GM18868 (cell line): Measurements from ENCODE around the gene ZNF816.
"Not testable (repeated sequence)": the region's sequence is repeated elsewhere in the genome, so short reads cannot be mapped to it uniquely, and the experiment has no call there.

ENCODE experiments used
- ATAC-seq: cut with Tn5 transposase; IDR thresholded peaks from one replicate; pipeline ENCODE4 v1.9.1; 2021; ENCODE audit warnings: mild to moderate bottlenecking, moderate library complexity; ENCODE audit not compliant: unreplicated experiment

Gene ZNF816

DNA sequence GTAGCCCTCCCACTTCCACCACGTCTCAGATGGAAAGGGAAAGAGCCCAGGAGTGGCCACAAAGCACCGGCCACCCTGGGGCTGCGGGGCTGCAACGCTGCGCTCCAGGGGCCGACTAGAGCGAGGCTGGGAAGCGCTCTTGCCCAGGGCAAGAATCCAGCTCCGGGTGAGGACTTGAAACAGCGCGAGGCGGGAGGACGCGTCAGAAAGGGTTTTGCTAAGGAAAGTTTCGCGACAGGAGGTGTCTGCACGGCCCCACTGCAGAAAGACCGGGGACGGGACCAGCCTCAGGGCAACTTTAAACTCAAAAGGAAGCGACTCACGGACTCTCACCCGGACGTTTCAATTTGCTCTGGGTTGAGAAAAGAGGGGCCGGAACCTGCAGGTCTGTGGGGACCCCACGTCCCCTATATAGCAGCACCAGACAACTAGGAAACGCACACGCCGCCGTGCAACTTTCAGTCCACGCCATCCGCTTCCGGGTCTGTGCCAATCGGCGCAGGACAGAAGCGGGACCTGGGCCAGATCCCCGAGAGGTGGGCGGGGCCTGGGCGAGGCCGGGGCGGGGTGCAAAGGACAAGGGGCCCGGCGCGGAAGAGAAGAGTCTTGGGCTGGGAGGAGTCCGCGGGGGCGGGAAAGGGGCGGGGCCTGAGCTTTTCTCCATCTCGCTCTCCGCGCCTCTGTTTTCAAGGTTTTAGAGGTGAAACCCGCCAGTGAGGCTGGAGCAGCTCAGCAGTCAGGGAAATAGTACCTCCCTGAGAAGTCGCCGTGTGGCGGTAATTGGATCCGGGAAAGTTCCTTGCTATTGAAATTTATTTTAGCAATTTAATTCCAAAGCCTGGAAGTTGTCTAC, at the start of gene ZNF816:
Gene ZNF816 (minus strand): TSS at position 488 of the 853 bp plus-strand sequence. CDS start 6,792 bp downstream, outside the sequence.
- peak; percentile 96 for ATAC-seq

DNA sequence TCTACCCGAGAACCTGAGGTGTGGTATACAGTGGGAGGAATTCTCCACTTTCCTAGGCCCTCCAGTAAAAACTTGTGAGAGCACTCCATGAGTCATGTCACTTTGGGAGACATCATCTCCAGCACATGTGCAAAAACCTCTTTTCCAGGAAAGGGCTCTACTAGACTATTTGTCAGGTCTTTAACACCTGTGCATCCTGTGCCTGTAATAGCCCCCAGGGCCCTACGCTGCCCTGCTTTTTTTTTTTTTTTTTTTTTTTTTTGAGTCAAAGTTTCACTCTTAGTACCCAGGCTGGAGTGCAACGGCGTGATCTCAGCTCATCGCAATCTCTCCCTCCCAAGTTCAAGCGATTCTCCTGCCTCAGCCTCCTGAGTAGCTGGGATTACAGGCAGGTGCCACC, 49.3 kb upstream of the ZNF816 start:
- ATAC-seq: no peak

DNA sequence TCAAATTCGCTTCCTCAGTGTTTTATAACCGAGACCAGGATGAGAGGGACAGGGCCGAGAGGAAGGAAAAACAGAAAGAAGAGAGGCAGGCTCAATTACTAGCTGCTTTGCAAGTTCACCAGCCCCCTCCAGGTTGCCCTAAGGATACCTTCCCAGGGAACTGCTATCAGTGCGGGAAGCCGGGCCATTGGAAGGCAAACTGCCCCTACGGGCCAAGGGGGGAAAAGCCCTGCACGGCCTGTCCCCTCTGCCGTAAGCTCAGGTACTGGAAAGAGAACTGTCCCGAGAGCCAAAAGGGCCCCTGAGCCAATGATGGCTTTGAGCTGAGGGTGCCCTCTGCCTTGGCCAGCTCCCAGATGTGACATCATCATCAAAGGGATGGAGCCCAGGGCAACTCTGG, 47.8 kb upstream of the ZNF816 start:
- no peak for ATAC-seq

DNA sequence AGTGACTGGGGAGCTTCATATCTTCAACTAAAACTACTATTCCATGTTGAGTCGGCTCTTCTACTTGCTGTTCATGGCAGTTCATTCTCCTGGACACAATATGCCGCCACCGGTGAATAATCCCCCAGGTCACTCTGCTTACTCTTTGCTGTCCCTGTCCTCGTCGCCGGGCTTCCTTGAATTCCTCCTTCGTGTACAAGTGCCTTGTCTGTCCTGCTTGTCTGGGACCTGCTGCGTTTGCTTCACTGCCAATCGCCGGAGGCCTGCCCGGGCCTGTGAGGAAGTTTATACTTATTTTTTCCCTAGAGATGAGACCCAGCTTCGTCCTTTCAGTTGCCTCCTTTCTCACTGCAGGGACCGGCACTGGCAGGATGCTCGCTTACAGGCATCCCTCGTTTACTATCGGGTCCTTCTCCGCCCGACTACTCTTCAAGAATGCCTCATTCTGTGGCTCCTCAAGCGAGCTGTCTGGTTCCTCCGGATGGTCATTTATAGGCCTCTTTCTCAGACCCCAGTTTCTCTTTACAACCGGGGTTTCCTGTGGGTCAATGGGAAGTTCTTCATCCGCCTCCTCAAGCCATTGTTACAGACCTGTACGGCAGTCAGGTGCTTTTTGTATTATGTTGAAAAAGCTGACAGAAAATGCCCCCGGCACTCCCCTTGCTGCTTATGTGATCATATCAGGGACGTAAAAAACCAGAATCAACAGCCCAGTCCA, 45.5 kb upstream of the ZNF816 start:
- ATAC-seq: no peak

DNA sequence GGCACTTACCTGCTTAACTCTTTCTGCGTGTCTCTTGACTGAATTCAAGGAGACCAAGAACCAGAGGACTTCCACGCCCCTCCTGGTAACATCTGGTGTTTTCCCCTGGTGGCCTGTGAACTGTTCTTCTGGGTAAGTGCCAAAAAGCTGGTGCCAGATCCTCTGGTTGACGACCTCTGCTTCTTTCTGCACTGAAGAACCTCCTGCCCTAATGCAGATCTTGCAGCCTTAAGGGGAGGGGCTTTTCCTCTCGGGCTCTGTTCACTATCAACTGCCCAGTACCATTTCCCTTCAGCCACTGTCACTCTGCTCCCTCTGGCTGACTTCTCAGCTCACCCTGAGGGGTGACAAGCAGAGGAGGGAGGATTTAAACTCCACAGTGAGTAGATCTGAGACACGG, 44.9 kb upstream of the ZNF816 start:
- no peak for ATAC-seq

DNA sequence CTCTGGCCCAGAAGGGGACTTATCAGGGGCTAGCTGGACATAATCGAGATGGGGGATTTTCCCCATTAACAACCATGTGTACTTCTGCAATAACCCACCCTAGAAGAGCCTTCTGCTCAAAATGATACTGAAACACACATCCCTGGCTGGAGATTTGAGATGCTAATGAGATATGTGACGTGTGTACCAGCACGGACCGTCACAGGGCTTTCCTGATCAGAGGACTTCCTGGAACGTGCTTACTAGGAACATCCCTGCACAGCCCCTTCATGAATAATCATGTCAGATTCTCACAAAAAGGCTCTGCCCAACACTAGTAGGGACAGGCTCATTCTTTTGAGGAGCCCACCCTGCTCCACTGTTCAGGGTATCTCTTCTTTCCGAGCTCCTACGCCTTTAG, 44.5 kb upstream of the ZNF816 start:
- no peak for ATAC-seq

DNA sequence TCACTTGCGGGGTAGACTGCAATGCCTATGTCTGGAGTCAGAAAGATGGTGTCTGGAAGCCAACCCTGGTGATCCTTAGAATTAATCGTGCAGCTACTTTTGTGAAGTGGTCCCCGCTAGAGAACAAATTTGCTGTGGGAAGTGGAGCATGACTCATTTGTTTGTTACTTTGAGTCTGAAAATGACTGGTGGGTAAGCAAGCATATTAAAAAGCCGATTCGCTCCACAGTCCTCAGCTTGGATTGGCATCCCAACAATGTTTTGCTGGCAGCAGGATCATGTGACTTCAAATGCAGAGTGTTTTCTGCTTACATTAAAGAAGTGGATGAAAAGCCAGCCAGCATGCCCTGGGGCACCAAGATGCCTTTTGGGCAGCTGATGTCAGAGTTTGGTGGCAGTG, 41.6 kb upstream of the ZNF816 start:
- ATAC-seq: no peak

DNA sequence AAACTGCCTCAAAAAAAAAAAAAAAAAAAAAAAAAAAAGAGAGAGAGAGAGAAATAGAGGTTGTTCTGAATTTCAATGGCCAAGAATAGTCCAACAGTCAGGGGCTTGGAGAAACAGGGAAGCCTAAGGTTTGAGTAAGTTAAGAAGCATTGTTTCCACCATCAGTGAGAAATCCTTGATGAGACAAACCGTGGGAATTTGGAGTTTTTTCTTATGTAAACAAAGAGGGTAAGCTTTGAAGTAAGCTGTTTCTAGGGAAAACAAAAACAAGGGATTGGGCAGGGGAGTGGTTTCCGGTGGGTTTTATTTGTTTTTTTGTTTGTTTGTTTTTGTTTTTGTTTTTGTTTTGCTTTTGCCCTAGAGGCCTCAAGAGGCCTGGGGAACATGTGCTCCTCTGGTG, 39.8 kb upstream of the ZNF816 start:
- ATAC-seq: no peak

DNA sequence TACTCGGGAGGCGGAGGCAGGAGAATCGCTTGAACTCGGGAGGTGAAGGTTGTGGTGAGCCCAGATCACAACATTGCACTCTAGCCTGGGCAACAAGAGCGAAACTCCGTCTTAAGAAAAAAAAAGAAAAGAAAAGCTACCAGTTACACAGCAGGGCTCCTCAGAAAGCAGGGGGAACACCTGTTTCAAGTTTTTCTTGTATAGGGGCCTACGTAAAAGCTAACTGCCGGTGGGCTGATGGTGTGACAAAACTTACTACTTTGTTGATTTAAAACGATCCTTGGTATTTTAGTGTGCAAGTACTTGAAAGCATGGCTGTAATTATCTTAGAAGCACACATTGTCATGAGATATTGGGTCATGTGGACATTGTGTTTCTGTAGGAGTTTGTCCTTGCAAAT, 35.3 kb upstream of the ZNF816 start:
- no peak for ATAC-seq

DNA sequence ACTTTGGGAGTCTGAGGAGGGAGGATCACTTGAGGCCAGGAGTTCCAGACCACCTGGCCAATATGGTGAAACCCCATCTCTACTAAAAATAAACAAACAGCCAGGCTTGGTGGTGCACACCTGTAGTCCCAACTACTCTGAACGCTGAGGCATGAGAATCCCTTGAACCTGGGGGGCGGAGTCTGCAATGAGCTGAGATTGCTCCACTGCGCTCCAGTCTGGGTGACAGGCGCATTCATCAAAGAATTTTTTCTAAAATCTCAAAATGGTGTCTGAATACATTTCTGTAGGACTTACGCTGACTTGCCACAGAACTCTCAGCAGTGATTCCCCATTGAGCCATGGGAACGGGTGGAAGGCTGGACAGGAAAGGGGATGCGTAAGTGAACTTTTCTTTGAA, 33.0 kb upstream of the ZNF816 start:
- ATAC-seq: no peak

DNA sequence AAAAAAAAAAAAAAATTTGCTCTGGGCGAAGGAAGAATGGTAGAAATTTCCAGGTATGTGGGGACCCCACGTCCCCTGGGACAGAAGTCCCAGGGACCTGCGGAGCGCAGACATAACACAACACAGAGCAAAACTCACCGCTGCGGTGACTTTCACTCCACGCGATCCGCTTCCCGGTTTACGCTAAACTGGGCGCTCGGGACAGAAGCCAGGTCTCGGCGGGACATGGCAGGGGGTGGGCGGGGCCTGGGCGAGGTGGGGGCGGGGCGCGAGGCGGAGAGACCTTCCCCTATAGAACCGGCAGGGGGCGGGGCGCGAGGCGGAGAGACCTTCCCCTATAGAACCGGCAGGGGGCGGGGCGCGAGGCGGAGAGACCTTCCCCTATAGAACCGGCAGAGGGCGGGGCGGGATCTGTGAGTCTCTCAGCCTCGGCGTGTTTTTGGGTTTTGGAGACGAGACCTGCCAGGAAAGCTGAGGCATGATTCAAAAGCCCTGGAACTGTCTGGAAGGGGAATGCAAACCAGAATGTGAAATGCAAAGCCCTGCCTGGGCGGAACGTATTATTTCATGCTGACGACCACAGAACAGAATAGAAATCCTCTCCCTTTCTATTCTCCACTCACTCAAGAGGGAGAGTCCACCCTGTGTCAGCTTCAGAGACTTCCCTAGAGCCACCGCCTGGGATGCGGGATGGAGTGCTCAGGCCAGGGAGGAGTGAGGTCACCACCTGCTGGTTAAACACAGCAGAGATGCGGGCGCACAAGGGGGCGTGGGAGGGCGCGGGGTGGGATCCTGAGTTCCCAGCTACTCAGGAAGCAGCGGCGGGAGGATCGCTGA, 30.9 kb upstream of the ZNF816 start:
- ATAC-seq: no peak

DNA sequence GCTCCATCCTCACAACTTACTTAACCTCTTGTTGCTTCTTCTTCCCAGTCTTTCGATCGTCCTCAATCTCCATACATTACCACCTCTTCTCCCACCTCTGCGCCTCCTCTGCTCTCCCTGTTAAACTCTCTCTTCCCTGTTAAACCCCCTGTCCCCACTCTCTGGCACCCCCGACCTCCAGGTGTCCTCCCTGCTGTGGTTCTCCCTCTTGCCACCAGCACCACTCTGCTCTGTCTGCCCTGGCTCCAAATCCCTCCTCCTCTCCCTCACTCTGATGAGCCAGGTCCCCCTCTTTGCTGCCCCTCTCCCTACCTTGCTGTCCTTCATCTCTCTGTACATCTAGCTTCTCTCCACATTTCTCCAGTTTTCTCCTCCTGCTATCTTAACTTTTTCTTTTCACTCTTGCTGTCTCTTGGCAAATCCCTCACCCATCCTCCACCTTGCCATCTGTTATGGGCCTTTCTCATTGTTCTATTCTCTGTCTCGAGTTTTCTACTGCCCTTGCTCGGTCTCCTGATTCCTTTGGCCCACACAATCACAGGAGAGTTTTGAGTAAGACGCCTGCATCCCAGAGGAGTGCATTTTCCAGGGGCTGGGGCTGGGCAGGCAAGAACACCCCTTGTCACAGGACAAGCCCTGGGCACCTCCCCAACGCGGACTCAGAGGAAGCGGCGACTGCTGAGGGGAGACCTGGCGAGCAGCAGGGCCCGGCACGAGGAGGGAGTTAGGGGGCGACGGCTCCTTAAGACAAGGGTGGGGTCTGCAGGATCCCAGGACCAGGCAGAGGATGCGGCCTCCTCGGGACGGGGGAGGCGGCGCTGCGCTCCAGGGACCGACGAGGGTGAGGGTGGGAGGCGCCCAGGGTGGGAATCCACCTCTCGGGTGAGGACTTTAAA, 29.7 kb upstream of the ZNF816 start:
- no peak for ATAC-seq

DNA sequence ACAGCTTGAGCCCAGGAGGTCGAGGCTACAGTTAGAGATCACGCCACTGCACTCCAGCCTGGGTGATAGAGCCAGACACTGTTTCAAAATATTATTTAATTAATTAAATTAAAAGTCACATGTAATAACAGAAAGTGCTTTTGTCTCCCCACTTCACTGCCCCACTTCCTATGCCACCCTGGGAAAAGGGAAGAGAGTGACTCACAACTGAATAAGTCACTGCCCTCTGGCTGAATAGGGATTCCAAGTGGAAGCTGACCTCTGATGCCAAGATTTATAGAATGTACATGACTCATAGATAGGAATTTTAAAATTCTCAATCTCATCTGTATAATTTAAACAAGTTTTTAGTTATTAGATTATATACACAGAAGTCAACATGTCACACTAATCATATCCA, 28.8 kb upstream of the ZNF816 start:
- no peak for ATAC-seq

DNA sequence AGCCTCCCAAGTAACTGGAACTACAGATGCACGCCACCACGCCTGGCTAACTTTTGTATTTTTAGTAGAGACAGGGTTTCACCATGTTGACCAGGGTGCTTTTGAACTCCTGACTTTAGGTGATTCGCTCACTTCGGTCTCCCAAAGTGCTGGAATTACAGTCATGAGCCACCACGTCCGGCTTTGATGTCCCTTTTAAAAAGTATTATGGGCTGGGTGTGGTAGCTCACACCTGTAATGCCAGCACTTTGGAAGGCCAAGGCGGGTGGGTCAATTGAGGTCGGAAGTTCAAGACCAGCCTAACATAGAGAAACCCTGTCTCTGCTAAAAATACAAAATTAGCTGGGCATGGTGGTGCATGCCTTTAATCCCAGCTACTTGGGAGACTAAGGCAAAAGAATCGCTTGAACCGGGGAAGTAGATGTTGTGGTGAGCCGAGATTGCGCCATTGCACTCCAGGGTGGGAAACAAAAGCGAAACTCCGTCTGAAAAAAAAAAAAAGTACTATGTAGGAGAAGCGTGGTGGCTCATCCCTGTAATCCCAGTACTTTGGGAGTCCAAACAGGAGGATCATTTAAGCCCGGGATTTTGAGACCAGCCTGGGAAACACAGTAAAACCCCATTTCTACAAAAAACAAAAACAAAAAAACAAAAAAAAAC, 28.2 kb upstream of the ZNF816 start:
- ATAC-seq: no peak

DNA sequence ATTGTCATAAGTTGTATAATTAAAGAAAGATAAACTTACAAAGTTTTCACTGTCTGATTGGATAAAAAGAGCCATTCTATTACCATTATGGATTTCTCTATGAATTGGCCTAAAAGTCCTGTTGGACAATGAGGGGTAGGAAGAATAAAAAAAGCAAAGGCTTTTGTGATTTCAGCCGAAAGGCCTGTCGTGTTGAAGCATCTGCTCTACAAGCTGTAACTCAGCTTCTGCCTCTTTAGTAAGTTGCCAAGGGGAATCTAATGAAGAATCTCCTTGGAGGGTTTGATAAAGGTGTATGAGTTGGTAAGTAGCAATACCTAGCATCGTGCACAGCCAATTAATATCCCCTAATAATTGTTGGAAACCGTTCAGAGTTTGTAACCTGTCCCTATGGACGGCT, 25.8 kb upstream of the ZNF816 start:
- ATAC-seq: no peak

DNA sequence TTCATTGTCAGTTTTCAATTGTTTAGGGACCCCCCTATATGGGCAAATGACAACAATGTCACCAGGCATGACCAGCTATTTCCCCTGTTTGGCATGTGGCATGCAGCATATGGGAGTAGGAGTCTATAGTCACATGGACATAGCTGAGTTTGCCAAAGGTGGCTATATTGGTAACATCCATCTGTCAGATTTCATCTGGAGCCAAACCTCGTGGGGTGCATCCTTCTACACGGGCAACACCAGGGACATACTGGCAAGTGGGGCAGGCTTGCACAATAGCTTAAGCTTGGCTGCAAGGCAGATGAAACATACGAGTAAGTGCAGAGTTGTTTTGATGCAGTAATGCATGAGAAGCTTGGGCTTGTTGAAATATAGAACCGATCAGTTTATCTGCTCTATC, 24.5 kb upstream of the ZNF816 start:
- ATAC-seq: no peak

DNA sequence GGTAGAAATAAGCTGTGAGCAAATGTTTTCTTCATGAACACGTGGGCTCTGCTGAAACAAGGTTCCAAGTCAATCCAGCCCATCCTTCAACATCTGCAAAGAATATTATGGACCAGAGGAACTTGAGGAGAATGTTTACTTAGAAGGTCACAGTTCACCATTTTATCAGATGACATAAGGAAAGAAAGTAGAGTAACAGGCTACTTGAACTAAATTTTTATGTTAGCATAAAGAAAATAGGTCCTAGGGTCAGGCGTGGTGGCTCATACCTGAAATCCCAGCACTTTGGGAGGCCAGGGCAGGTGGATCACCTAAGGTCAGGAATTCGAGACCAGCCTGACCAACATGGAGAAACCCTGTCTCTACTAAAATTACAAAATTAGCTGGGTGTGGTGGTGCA, 20.5 kb upstream of the ZNF816 start:
- ATAC-seq: not testable (repeated sequence)

DNA sequence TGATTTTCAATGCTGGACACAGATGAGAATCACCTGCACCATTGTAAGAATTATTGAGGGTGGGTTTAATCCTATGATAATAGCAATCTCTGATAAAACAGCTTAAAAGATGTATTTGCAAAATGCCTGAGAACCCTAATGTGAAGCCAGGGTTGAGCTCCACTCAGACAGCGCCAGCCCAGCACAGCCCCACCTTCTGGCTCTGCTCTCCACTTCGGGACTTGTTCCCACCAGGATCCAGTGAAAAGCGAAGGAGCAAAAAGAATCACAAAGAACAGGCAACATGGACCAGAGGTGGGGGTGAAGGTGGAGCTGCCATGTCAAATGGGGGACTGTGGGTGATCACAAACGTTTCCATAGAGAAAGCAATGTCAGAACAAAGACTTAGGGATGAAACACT, 18.6 kb upstream of the ZNF816 start:
- no peak for ATAC-seq

DNA sequence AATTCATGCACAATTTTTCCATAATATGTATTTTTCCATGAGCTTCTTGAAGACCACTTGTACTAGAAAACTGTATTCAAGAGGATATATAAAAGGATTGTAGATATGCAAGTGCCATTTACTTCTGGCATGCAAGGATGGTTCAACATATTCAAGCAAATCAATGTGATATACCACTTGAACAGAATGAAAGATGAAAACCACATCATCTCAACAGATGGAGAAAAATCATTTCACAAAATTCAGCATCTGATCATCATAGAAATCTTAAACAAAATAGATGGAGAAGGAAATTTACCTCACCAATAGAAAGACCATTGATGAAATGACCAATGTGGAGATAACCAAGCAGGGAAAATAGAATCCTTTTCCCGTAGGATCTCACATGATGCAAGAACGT, 5.1 kb upstream of the ZNF816 start:
- no peak for ATAC-seq

DNA sequence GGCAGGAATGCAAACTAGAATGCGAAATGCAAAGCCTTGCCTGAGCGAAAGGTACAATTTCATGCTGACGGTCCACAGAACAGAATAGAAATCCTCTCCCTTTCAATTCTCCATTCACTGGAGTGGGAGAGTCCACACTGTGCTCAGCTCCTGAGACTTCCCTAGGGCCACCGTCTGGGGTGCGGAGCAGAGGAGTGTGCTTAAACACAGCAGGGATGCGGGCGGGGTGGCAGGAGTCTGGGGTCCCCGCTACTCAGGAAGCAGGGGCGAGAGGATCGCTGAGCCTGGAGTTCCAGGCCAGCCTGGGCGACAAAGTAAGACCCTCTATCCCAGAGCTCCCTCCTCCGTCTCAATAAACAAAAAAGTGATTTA, 552 bp upstream of the ZNF816 start:
- ATAC-seq: peak; percentile 14
